ENCODE data around the gene KCNJ9.

DNA sequence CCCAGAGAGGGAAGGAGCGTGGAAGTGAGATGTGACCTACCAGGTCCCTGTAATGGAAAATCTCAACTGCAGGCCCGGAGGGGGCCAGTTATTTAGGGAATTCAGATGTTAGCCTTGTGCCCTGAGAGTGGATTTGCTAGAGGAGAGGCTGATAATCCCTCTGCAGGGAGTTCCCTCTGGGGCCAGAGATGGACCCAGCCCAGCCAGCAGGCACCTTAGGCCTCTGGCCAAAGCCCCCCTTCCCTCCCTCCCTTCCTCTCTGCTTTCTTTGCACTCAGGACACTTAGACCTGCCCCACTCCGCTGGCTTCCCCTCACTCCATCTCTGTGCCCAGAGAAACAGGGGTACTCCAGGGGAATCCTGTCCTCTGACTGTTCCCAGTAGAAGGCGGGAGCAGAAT lies 32.7 kb downstream of the KCNJ9 start:
- TF ChIP-seq, protein P1, sequence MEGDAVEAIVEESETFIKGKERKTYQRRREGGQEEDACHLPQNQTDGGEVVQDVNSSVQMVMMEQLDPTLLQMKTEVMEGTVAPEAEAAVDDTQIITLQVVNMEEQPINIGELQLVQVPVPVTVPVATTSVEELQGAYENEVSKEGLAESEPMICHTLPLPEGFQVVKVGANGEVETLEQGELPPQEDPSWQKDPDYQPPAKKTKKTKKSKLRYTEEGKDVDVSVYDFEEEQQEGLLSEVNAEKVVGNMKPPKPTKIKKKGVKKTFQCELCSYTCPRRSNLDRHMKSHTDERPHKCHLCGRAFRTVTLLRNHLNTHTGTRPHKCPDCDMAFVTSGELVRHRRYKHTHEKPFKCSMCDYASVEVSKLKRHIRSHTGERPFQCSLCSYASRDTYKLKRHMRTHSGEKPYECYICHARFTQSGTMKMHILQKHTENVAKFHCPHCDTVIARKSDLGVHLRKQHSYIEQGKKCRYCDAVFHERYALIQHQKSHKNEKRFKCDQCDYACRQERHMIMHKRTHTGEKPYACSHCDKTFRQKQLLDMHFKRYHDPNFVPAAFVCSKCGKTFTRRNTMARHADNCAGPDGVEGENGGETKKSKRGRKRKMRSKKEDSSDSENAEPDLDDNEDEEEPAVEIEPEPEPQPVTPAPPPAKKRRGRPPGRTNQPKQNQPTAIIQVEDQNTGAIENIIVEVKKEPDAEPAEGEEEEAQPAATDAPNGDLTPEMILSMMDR (IDR thresholded peaks at IDR 0.05; ENCODE audit: low read depth, low read length, missing input control), result no peak
- TF ChIP-seq YY1 (IDR thresholded peaks at IDR 0.05), result no peak
- TF ChIP-seq, protein P2, sequence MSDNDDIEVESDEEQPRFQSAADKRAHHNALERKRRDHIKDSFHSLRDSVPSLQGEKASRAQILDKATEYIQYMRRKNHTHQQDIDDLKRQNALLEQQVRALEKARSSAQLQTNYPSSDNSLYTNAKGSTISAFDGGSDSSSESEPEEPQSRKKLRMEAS (IDR thresholded peaks at IDR 0.05), result no peak

All from liver (tissue), 2 donors.